HG02840 (cell line): ENCODE data around the gene FANK1.

Experiments
- ATAC-seq: cut with Tn5 transposase; IDR thresholded peaks from one replicate; pipeline ENCODE4 v1.9.1; 2021; ENCODE audit warnings: mild to moderate bottlenecking, moderate library complexity, moderate number of reproducible peaks; ENCODE audit not compliant: unreplicated experiment, low FRiP score

FANK1 gene

GRCh38 chr10:125984346-125984745 lies 88.0 kb downstream of the FANK1 start:
- no peak for ATAC-seq

- ATAC-seq: no peak
These were observed 88.6 kb downstream of the FANK1 start for GRCh38 chr10:125984865-125985495.

- no peak for ATAC-seq
These were observed 89.3 kb downstream of the FANK1 start for GRCh38 chr10:125985557-125986240.

GRCh38 chr10:125989791-125990190 lies 93.4 kb downstream of the FANK1 start:
- ATAC-seq: no peak

GRCh38 chr10:125990974-125991373 lies 94.6 kb downstream of the FANK1 start:
- ATAC-seq: no peak

GRCh38 chr10:125991392-125991791 lies 95.0 kb downstream of the FANK1 start:
- ATAC-seq: no peak

GRCh38 chr10:125992254-125992653 lies 95.9 kb downstream of the FANK1 start:
- ATAC-seq: no peak

- no peak for ATAC-seq
These were observed 98.2 kb downstream of the FANK1 start for GRCh38 chr10:125994601-125995000.

- ATAC-seq: no peak
These were observed 99.5 kb downstream of the FANK1 start for GRCh38 chr10:125995726-125996304.

- no peak for ATAC-seq
These were observed 101.2 kb downstream of the FANK1 start for GRCh38 chr10:125997586-125997985.

- ATAC-seq: no peak
These were observed 103.3 kb downstream of the FANK1 start for GRCh38 chr10:125999694-126000093.

- ATAC-seq: no peak
These were observed 105.2 kb downstream of the FANK1 start for GRCh38 chr10:126001576-126001975.

- ATAC-seq: no peak
These were observed 108.4 kb downstream of the FANK1 start for GRCh38 chr10:126004752-126005151.

- no peak for ATAC-seq
These were observed 109.9 kb downstream of the FANK1 start for GRCh38 chr10:126006264-126006663.

- ATAC-seq: no peak
These were observed 110.5 kb downstream of the FANK1 start for GRCh38 chr10:126006906-126007305.

- no peak for ATAC-seq
These were observed 113.3 kb downstream of the FANK1 start for GRCh38 chr10:126009650-126010049.

- no peak for ATAC-seq
These were observed 115.6 kb downstream of the FANK1 start for GRCh38 chr10:126011995-126012394.

- ATAC-seq: no peak
These were observed 116.1 kb downstream of the FANK1 start for GRCh38 chr10:126012485-126012884.

- no peak for ATAC-seq
These were observed 117.3 kb downstream of the FANK1 start for GRCh38 chr10:126013489-126014281.

- ATAC-seq: no peak
These were observed 117.9 kb downstream of the FANK1 start for GRCh38 chr10:126014309-126014708.

- ATAC-seq: no peak
These were observed 119.0 kb downstream of the FANK1 start for GRCh38 chr10:126015413-126015812.
